GM12878 (cell line): ENCODE data around the gene CELSR3. TPM values are rescaled to one million over a fixed set of nuclear protein-coding genes. Genes with fewer than 3 reads are reported as not detected.
A peak's percentile ranks its signal among the peaks of the same experiment; 100 is the strongest.

ENCODE experiments used
- ATAC-seq: fragments of 200-7000 bp; cut with Tn5 transposase; 3 replicates; pipeline ENCODE4 v1.9.1; 2020; ENCODE audit warnings: mild to moderate bottlenecking, moderate library complexity
- BruUV-seq: library from RNA; stranded (reverse); fragments of 400-500 nt; replicated peaks from 2 replicates; lab custom pipeline; 2021; lab: Mats Ljungman, UMichigan
- CTCF ChIA-PET: fragments of 300-600 bp; sonication (Branson Sonifier 250); formaldehyde crosslinking; extraction: SDS; loops from one replicate; lab custom pipeline; 2021; ENCODE audit warnings: inconsistent platforms; lab: Yijun Ruan, JAX
- POLR2A ChIA-PET: fragments of 350-600 bp; formaldehyde crosslinking; extraction: SDS; loops from one replicate; lab custom pipeline; 2021; ENCODE audit warnings: inconsistent platforms; lab: Charles Lee
- RAD21 ChIA-PET: fragments of 300-600 bp; sonication (Branson Sonifier 250); formaldehyde crosslinking; loops from one replicate; lab custom pipeline; 2023; ENCODE audit warnings: antibody characterized with exemption; ENCODE audit not compliant: unreplicated experiment; lab: Charles Lee
- SMC1A ChIA-PET: fragments of 300-600 bp; sonication (Branson Sonifier 250); formaldehyde crosslinking; loops from one replicate; lab custom pipeline; 2023; ENCODE audit not compliant: unreplicated experiment, uncharacterized antibody; lab: Charles Lee
- DNase-seq: peaks from one replicate; pipeline ENCODE4 v3.0.0-alpha.2; 2011; ENCODE audit warnings: low read depth, low spot score
- FAIRE-seq: peaks from 3 replicates; lab custom pipeline; 2011; peaks lifted over from hg19 to GRCh38; lab: Jason Lieb, UNC
- H2AFZ ChIP-seq: 2 replicates; pipeline ENCODE4 v1.6.0; 2011; ENCODE audit warnings: low read depth, low read length, control low read depth; ENCODE audit not compliant: control insufficient read depth
- H3K27ac ChIP-seq: 2 replicates; pipeline ENCODE4 v1.5.1; 2011; ENCODE audit warnings: control low read depth; ENCODE audit not compliant: control insufficient read depth, insufficient read depth
- H3K27me3 ChIP-seq, 2 experiments: replicated peaks in 1 of 2; 2 replicates each; pipeline versions ENCODE4 v1.6.0 to v1.6.1; 2011; ENCODE audit warnings: low read length in 1 of 2; ENCODE audit not compliant: control insufficient read depth in 2 of 2, insufficient read depth in 2 of 2
- H3K36me3 ChIP-seq, 2 experiments: 2 replicates each; pipeline ENCODE4 v1.5.1; 2011; ENCODE audit warnings: low read length in 1 of 2; ENCODE audit not compliant: control insufficient read depth in 2 of 2, insufficient read depth in 2 of 2
- H3K4me1 ChIP-seq: 2 replicates; pipeline ENCODE4 v1.6.1; 2011; ENCODE audit warnings: mild to moderate bottlenecking, low read length, moderate library complexity, mixed read lengths; ENCODE audit not compliant: control insufficient read depth, insufficient read depth
- H3K4me2 ChIP-seq: 2 replicates; pipeline ENCODE4 v1.6.0; 2011; ENCODE audit warnings: control low read depth; ENCODE audit not compliant: control insufficient read depth, insufficient read depth
- H3K4me3 ChIP-seq: fragments of 200-600 bp; sonication (generic); 2 replicates; pipeline ENCODE4 v1.5.1; 2016
- H3K79me2 ChIP-seq: 2 replicates; pipeline ENCODE4 v1.6.0; 2011; ENCODE audit warnings: low read length; ENCODE audit not compliant: control insufficient read depth, insufficient read depth
- H3K9ac ChIP-seq: 2 replicates; pipeline ENCODE4 v1.8.0; 2011; ENCODE audit warnings: low read length, control low read depth, mixed read lengths; ENCODE audit not compliant: control insufficient read depth, insufficient read depth
- H3K9me3 ChIP-seq: replicated peaks from 3 replicates; pipeline ENCODE4 v1.5.1; 2011; ENCODE audit warnings: mild to moderate bottlenecking, low read length; ENCODE audit not compliant: control insufficient read depth, insufficient read depth
- H4K20me1 ChIP-seq: 2 replicates; pipeline ENCODE4 v1.6.0; 2011; ENCODE audit not compliant: control insufficient read depth, insufficient read depth
- ATF2 ChIP-seq: IDR thresholded peaks from 2 replicates; pipeline ENCODE4 v1.6.1; 2012; ENCODE audit warnings: low read length, inconsistent platforms
- CHD4 ChIP-seq: fragments of 200-600 bp; sonication (generic); IDR thresholded peaks from 2 replicates; pipeline ENCODE4 v1.6.1; 2016; ENCODE audit warnings: mild to moderate bottlenecking
- CTCF ChIP-seq, 3 experiments: IDR thresholded peaks in 2 of 3; conservative IDR thresholded peaks in 1 of 3; 2 replicates each; pipeline ENCODE4 v1.5.1; 2011; ENCODE audit warnings: low read depth in 3 of 3, low read length in 3 of 3, mild to moderate bottlenecking in 3 of 3, control low read depth in 2 of 3, moderate library complexity in 2 of 3, inconsistent platforms in 1 of 3, mixed read lengths in 1 of 3; ENCODE audit not compliant: control insufficient read depth in 2 of 3, insufficient read depth in 1 of 3; ENCODE audit errors: extremely low read depth in 1 of 3
- E2F4 ChIP-seq: IDR thresholded peaks from 2 replicates; pipeline ENCODE4 v1.6.1; 2012; ENCODE audit warnings: low read depth, low read length, improper control_type of control experiment
- E2F8 ChIP-seq: fragments of 450-650 bp; IDR thresholded peaks from 2 replicates; pipeline ENCODE4 v1.6.1; 2018; ENCODE audit warnings: mild to moderate bottlenecking, low read depth, moderate library complexity; ENCODE audit not compliant: partially characterized antibody
- E4F1 ChIP-seq: fragments of 450-650 bp; IDR thresholded peaks from 2 replicates; pipeline ENCODE4 v1.6.1; 2018; ENCODE audit warnings: borderline replicate concordance, mild to moderate bottlenecking; ENCODE audit not compliant: partially characterized antibody
- FOXM1 ChIP-seq: IDR thresholded peaks from 2 replicates; pipeline ENCODE4 v1.6.1; 2012; ENCODE audit warnings: low read depth, mild to moderate bottlenecking, inconsistent platforms, low read length, moderate library complexity
- NR2C1 ChIP-seq: fragments of 450-650 bp; IDR thresholded peaks from 2 replicates; pipeline ENCODE4 v1.6.1; 2017; ENCODE audit warnings: antibody characterized with exemption, mild to moderate bottlenecking, moderate library complexity
- NR2F1 ChIP-seq: fragments of 450-650 bp; conservative IDR thresholded peaks from 2 replicates; pipeline ENCODE4 v1.6.1; 2017; ENCODE audit warnings: mild to moderate bottlenecking
- RAD51 ChIP-seq: fragments of 450-650 bp; IDR thresholded peaks from 2 replicates; pipeline ENCODE4 v1.6.1; 2016; ENCODE audit warnings: moderate library complexity, mild to moderate bottlenecking, inconsistent platforms
- WGBS: methylation state at CpG from one replicate; pipeline ENCODE4 v1.1.6; 2016; ENCODE audit warnings: low lambda C conversion rate; ENCODE audit not compliant: insufficient replicate concordance, insufficient coverage; ENCODE audit errors: missing lambda C conversion rate; 5-methylcytosine and 5-hydroxymethylcytosine counted together
- in situ Hi-C: fragments of 300-500 bp; cut with MboI; formaldehyde crosslinking; loops from 9 replicates; pipeline ENCODE4 v1.14.3; 2018; ENCODE audit warnings: mixed read lengths
- intact Hi-C: fragments of 100-400 bp; cut with micrococcal nuclease; formaldehyde crosslinking; loops from one replicate; pipeline ENCODE4 v1.14.2; 2022; ENCODE audit not compliant: unreplicated experiment
- polyA plus RNA-seq, 11 experiments: library from polyadenylated mRNA; depleted of rRNA in 4 of 11; unstranded in 6 of 11; stranded (reverse) in 5 of 11; fragments of >200 nt; fragmentation: Nextera tagmentation in 4 of 11; fragmentation: Illumina TruSeq in 1 of 11; extraction: Ambion mirVana in 4 of 11; extraction: Trizol in 1 of 11; gene quantifications; 1 replicate in 1 of 11; 2 replicates in 10 of 11; pipeline versions ENCODE4 v1.2.1 to v1.2.3, GENCODE V29; 2011 to 2016; ENCODE audit warnings: inconsistent platforms in 2 of 11, missing spikeins in 2 of 11, low read depth in 1 of 11
- total RNA-seq, 4 experiments: library from RNA; depleted of rRNA in 3 of 4; stranded (reverse); fragments of >200 nt in 3 of 4; fragmentation: Illumina TruSeq in 1 of 4; extraction: Trizol in 1 of 4; gene quantifications; 2 replicates each; pipeline versions ENCODE4 v1.2.1 to v1.2.3, GENCODE V29; 2013 to 2021

Gene CELSR3
- total and polyA plus RNA-seq, 10 of the 15 experiments (the other 5 are each of a cell fraction or from before 2014, with no cell fraction given) = 0.08 to 1.6 (median 0.57) TPM

GRCh38 chr3:48594417-48595049 is 68.2 kb downstream of the CELSR3 start:
- no TSS peak for BruUV-seq
- no peak for TF ChIP-seq ATF2
- TF ChIP-seq E2F4 = no peak
- TF ChIP-seq CTCF (IDR thresholded peaks at IDR 0.05 in 2 of 3, conservative IDR thresholded peaks at IDR 0.05 in 1 of 3; ENCODE audit: control insufficient read depth in 2 of 3, extremely low read depth in 1 of 3, insufficient read depth in 1 of 3, low read depth in 3 of 3, low read length in 3 of 3) = no peak
- no peak for TF ChIP-seq RAD51
- TF ChIP-seq NR2F1 = no peak
- TF ChIP-seq E2F8 = no peak
- TF ChIP-seq E4F1 = no peak
- no peak for TF ChIP-seq NR2C1
- TF ChIP-seq CHD4 = no peak
- no peak for TF ChIP-seq FOXM1
- intact Hi-C loops = no loop called here
- no peaks in the 10 kb centered on the region for H3K79me2 ChIP-seq
- peaks cover 5 to 12% of the 10 kb centered on the region in 2 experiments; a peak in 3 of 4 replicates for H3K36me3 ChIP-seq
- no peaks in the 10 kb centered on the region for H3K9me3 ChIP-seq
- no peaks in the 10 kb centered on the region; the same call in 1 of the 2 replicates for H3K4me1 ChIP-seq
- ATAC-seq = no peak
- ChIA-PET CTCF (no interaction called here), RAD21 (no interaction called here), POLR2A (no interaction called here), SMC1A (no interaction called here)
- no peak overlapping the region for H3K27ac ChIP-seq
- no peak for DNase-seq
- H2AFZ ChIP-seq = no peak overlapping the region
- 25% methylated on average over 37 of the region's 39 CpGs for WGBS
- no peaks in the 10 kb centered on the region for H4K20me1 ChIP-seq
- in situ Hi-C loops = no loop called here
- no peak overlapping the region for H3K9ac ChIP-seq
- no peak overlapping the region for H3K4me3 ChIP-seq
- no peak for FAIRE-seq
- H3K27me3 ChIP-seq = peaks cover 0 to 9% of the 10 kb centered on the region in 2 experiments; a peak in 2 of 4 replicates
- H3K4me2 ChIP-seq = 0 out of 2 replicates have a peak overlapping the region, but pooled peaks have one; percentile 17
